ENCODE measurements around the gene TAMM41. TPM values are rescaled to one million over a fixed set of nuclear protein-coding genes. Genes with fewer than 3 reads are reported as not detected.
"Not testable (repeated sequence)": the region's sequence is repeated elsewhere in the genome, so short reads cannot be mapped to it uniquely, and the experiment has no call there.

The TAMM41 gene
- total RNA-seq, 2 donors from 2014 or later = 20.1 to 48.7 TPM

GRCh38 chr3:11770477-11771391 is 76.0 kb downstream of the TAMM41 start:
- Mint-ChIP-seq H3K27me3 (no peaks in the 10 kb centered on the region), H3K36me3 (no peaks in the 10 kb centered on the region), H3K9me3 (no peaks in the 10 kb centered on the region), H3K27ac (peak overlapping the region in 1 of 2 donors; percentile 65), H3K4me3 (peak overlapping the region; percentile 41), H3K4me1 (ENCODE audit: low read depth in 2 of 2) (peaks cover 13 to 15% of the 10 kb centered on the region in 2 donors)
- DNase-seq (ENCODE audit: low spot score) = peak; percentile 77
- peak; percentile 97 to 99 for ATAC-seq

DNA sequence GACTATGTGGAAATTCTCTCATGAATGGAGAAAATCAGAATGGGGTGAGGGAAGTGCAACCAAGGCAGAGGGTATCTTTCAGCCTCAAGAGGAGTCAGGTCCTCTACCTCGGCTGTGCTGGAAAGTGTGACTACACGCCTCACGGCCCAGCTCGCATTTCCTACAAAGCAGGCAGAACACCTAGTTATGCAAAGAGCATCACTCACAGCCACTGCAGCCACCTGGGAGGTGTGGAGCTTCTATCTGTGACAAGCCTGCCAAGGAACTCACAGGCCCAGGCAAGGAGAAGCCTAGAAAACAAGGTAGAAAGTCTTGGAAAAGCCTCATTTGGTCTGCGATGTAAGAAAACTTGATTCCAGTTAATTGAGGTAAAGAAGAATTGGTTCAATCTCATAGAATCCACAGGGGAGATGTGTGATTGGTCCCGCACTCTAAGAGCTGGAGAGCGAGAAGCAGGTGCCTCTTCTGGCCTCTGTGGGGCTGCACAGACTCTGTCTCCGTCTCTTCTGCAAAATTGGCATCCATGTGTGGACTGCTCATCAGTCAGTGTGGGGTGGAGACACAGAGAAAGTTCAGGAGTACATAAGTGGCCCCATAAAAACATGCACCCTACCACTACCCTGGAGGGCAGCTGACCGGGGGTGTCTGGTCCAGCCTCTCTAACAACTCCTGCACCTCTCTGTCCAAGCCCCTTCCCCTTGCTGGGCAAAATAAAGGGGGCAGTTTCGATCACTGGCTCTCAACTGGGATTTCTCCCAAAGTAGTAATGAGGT is 76.8 kb downstream of the TAMM41 start:
- Mint-ChIP-seq H3K9me3 (no peaks in the 10 kb centered on the region), H3K27me3 (no peaks in the 10 kb centered on the region), H3K4me1 (ENCODE audit: low read depth in 2 of 2) (peaks cover 18 to 19% of the 10 kb centered on the region in 2 donors), H3K27ac (peak overlapping the region in 1 of 2 donors; percentile 65), H3K36me3 (no peaks in the 10 kb centered on the region), H3K4me3 (peak overlapping the region; percentile 41)
- ATAC-seq = peak; percentile 3 to 18
- no peak for DNase-seq (ENCODE audit: low spot score)

DNA sequence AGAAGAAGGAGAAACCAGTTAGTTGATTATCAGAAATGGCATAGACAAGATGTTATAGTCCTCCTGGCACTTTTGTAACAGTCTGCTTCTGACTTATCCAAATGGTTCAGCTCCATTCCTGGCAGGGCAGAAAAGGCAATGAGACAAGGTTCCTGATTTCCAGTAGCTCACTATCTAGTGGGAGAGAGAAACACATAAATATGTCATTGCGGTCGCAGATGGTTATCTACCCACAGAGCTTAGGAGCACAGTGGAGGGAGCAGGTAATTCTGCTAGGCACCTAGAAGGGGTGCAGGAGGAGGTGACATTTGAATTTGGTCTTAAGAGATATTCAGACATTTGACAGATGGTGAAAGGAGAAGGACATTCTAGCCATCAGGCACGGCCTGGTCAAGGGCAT is 78.1 kb downstream of the TAMM41 start:
- no peak overlapping the region for H3K4me3 Mint-ChIP-seq
- H3K27me3 Mint-ChIP-seq = no peaks in the 10 kb centered on the region
- DNase-seq (ENCODE audit: low spot score) (no peak), ATAC-seq (no peak)
- no peak overlapping the region for H3K27ac Mint-ChIP-seq
- no peaks in the 10 kb centered on the region for H3K36me3 Mint-ChIP-seq
- no peaks in the 10 kb centered on the region for H3K9me3 Mint-ChIP-seq
- H3K4me1 Mint-ChIP-seq (ENCODE audit: low read depth in 2 of 2) = peaks cover 20 to 23% of the 10 kb centered on the region in 2 donors

DNA sequence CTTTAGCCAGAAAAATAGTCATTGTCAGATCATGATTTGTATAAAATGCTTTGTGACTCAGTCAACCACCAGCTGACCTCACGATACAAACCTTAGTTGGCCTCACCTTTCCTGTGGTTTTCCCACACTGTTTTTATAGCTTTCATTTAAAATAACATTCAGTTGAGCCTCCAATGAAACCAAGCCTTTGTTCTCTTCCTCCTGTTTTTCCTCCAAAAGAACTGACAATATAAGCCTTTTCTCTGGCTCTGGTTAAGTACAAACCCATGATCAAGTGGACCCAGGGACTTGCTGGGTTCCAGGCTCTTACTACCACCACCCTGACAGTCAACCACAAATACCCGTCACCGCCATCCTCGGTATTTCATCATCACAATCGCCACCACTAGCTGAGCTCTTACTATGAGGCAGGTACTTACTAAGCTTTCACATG is 81.7 kb downstream of the TAMM41 start:
- DNase-seq (ENCODE audit: low spot score) (no peak), ATAC-seq (peak; percentile 83 to 90)
- Mint-ChIP-seq H3K27me3 (no peaks in the 10 kb centered on the region), H3K4me3 (peak overlapping the region; percentile 49), H3K9me3 (no peaks in the 10 kb centered on the region), H3K4me1 (ENCODE audit: low read depth in 2 of 2) (peaks cover 9 to 10% of the 10 kb centered on the region in 2 donors), H3K36me3 (no peaks in the 10 kb centered on the region), H3K27ac (peak overlapping the region; percentile 27 to 51)

DNA sequence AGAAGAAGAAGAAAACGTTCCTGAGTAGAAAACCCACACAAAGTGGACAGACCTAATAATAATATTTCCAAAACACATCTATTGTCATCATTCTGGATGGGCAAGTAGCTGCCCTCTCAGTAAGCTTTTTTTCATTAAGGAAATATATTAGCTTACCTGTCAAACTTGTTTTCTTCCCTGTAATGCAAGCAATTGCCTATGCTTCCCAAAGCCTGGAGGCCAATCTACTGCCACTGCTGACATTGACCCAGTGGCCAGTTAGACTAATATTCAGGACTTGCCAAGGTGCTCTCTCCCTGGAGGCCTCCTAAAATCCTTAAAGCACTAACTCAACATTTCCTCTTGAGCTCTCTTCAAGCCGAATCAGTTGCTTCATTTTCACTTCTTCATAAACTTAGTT is 86.7 kb downstream of the TAMM41 start:
- Mint-ChIP-seq H3K4me3 (no peak overlapping the region), H3K9me3 (no peaks in the 10 kb centered on the region), H3K27me3 (no peaks in the 10 kb centered on the region), H3K4me1 (ENCODE audit: low read depth in 2 of 2) (peaks cover 2 to 6% of the 10 kb centered on the region in 2 donors), H3K27ac (no peak overlapping the region), H3K36me3 (no peaks in the 10 kb centered on the region)
- ATAC-seq (no peak), DNase-seq (ENCODE audit: low spot score) (no peak)

DNA sequence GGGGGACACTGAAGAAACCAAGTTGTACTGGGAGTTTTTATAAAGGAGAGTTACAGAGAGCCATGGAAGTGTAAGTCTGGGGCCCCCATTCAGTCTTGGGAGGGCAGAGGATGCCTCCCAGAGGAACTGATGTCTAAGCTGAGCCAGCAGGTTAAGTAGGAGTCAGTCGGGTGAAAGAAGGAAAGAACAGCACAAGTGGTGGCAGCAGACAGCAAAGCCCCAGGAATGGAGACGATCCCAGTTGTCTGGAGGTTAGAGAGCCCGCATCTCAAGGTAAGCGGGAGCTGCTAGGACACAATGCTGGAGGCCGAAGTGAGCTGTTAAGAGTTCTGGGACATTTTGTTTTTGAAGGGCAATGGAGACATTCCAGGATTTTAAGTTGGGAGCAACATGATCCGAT is 88.8 kb downstream of the TAMM41 start:
- ATAC-seq = no peak
- Mint-ChIP-seq H3K36me3 (no peaks in the 10 kb centered on the region), H3K27me3 (no peaks in the 10 kb centered on the region), H3K4me3 (no peak overlapping the region), H3K27ac (no peak overlapping the region), H3K9me3 (no peaks in the 10 kb centered on the region), H3K4me1 (ENCODE audit: low read depth in 2 of 2) (no peaks in the 10 kb centered on the region)
- DNase-seq (ENCODE audit: low spot score) = no peak

DNA sequence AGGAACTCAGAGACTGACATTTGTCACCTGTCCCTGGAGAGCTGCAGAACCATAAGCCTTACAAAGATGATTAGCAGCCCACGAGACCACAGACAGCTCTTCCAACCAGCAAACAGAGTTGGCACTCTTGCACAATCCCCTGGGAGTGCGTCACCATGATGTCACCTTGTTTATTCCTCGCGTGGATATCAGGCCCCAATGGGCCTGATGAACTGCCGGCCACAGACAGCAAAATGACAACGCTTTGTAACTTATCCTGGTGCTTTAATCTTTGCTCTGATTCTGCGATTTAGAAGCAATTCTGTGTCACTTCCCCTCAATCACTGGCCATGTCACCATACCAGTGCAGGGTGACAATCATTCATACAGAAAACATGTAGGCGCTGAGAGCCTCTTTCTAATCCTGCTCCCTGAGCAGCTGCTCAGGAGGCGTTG is 89.2 kb downstream of the TAMM41 start:
- Mint-ChIP-seq H3K9me3 (no peaks in the 10 kb centered on the region), H3K4me1 (ENCODE audit: low read depth in 2 of 2) (no peaks in the 10 kb centered on the region), H3K4me3 (no peak overlapping the region), H3K36me3 (no peaks in the 10 kb centered on the region), H3K27me3 (no peaks in the 10 kb centered on the region), H3K27ac (no peak overlapping the region)
- ATAC-seq = peak in 1 of 2 donors; percentile 31
- DNase-seq (ENCODE audit: low spot score) = no peak

GRCh38 chr3:11755276-11755675 is 91.4 kb downstream of the TAMM41 start:
- H3K27me3 Mint-ChIP-seq = no peaks in the 10 kb centered on the region
- H3K9me3 Mint-ChIP-seq = no peaks in the 10 kb centered on the region

DNA sequence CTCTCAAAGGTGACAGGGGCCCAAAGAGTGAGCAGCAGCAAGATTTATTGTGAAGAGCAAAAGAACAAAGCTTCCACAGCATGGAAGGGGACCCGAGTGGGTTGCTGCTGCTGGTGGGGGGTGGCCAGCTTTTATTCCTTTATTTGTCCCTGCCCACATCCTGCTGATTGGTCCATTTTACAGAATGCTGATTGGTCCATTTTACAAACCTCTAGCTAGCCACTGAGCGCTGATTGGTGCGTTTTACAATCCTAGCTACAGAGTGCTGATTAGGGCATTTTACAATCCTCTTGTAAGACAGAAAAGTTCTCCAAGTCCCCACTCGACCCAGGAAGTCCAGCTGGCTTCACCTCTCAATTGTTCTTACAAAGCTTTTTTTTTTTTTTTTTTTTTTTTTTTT is 94.4 kb downstream of the TAMM41 start:
- not testable (repeated sequence) for H3K4me1 Mint-ChIP-seq (ENCODE audit: low read depth in 2 of 2); H3K4me3 Mint-ChIP-seq; H3K27me3 Mint-ChIP-seq; ATAC-seq; DNase-seq (ENCODE audit: low spot score); H3K27ac Mint-ChIP-seq; H3K36me3 Mint-ChIP-seq; H3K9me3 Mint-ChIP-seq

More at GRCh38 chr3:11755276-11755675, 91.4 kb downstream of the TAMM41 start:
- Mint-ChIP-seq H3K27ac (no peak overlapping the region), H3K4me1 (ENCODE audit: low read depth in 2 of 2) (no peaks in the 10 kb centered on the region), H3K4me3 (no peak overlapping the region), H3K36me3 (no peaks in the 10 kb centered on the region)
- no peak for ATAC-seq
- no peak for DNase-seq (ENCODE audit: low spot score)

DNA sequence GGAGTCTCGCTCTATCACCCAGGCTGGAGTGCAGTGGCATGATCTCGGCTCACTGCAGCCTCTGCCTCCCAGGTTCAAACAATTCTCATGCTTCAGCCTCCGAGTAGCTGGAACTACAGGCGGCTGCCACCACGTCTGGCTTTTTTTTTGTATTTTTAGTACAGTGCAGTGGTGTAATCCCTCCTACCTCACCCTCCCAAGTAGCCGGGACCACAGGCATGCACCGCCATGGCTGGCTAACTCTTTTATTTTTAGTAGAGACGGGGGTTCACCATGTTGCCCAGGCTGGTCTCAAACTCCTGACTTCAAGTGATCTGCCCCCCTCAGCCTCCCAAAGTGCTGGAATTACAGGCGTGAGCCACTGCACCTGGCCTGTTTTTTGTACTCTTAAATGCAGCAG is 98.4 kb downstream of the TAMM41 start:
- H3K36me3 Mint-ChIP-seq; H3K27me3 Mint-ChIP-seq; DNase-seq (ENCODE audit: low spot score); H3K4me3 Mint-ChIP-seq; H3K4me1 Mint-ChIP-seq (ENCODE audit: low read depth in 2 of 2); H3K27ac Mint-ChIP-seq; H3K9me3 Mint-ChIP-seq; ATAC-seq: not testable (repeated sequence)

Other genes with a start within 250 kb of the TAMM41 start
- gene VGLL4, start 203.0 kb downstream of the TAMM41 start, total RNA-seq = 10 to 100 TPM; 50.4 to 52.9 TPM
- not detected for gene SYN2, start 157.5 kb upstream of the TAMM41 start, total RNA-seq

All from natural killer cell treated with Interleukin-12 subunit alpha and Interleukin-12 subunit beta and Interleukin-15 and Interleukin-18, amount 100 ng/mL, for 72 hours (primary cell).